ENCODE results near the gene CAMTA1. TPM values are rescaled to one million over a fixed set of nuclear protein-coding genes. Genes with fewer than 3 reads are reported as not detected.

CAMTA1 gene
- total RNA-seq, 1 donor from 2014 or later, result 268 TPM

DNA sequence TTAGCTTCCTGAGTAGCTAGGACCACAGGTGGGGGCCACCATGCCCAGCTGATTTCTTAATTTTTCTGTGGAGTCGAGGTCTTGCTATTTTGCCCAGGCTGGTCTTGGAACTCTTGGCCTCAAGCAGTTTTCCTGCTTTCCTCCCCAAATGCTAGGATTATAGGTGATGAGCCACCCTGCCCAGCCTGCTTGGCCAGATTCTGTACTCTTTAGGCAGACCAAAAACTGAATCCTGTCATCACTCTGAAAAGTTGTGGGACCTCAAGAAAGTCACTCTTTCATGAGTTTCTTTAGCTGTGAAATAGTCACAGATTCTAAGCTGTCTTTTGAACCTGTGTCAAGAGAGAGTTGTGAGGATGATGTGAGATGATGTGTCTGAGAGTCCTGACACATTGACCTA is 105.4 kb downstream of the CAMTA1 start:
- H2AFZ ChIP-seq (replicated peaks), result no peak overlapping the region
- H3K4me1 ChIP-seq, result peaks cover under 1% of the 10 kb centered on the region
- TF ChIP-seq, protein P1, sequence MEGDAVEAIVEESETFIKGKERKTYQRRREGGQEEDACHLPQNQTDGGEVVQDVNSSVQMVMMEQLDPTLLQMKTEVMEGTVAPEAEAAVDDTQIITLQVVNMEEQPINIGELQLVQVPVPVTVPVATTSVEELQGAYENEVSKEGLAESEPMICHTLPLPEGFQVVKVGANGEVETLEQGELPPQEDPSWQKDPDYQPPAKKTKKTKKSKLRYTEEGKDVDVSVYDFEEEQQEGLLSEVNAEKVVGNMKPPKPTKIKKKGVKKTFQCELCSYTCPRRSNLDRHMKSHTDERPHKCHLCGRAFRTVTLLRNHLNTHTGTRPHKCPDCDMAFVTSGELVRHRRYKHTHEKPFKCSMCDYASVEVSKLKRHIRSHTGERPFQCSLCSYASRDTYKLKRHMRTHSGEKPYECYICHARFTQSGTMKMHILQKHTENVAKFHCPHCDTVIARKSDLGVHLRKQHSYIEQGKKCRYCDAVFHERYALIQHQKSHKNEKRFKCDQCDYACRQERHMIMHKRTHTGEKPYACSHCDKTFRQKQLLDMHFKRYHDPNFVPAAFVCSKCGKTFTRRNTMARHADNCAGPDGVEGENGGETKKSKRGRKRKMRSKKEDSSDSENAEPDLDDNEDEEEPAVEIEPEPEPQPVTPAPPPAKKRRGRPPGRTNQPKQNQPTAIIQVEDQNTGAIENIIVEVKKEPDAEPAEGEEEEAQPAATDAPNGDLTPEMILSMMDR (IDR thresholded peaks at IDR 0.05), result no peak
- TF ChIP-seq EZH2 (IDR thresholded peaks at IDR 0.05), result no peak
- TF ChIP-seq EZH2phosphoT487 (IDR thresholded peaks at IDR 0.05), result no peak
- DNase-seq (ENCODE audit: low spot score), result no peak
- no peaks in the 10 kb centered on the region for H3K27me3 Mint-ChIP-seq (ENCODE audit: insufficient read depth, low read depth)
- no peak overlapping the region for H3K4me3 ChIP-seq
- no peak overlapping the region for H3K27ac Mint-ChIP-seq
- H3F3A ChIP-seq (ENCODE audit: low read depth), result peaks cover 5% of the 10 kb centered on the region
- no peak overlapping the region for H3K27ac ChIP-seq
- no peaks in the 10 kb centered on the region for H3K9me3 Mint-ChIP-seq
- no peak overlapping the region for H3K4me3 Mint-ChIP-seq
- no peaks in the 10 kb centered on the region for H3K9me3 ChIP-seq (ENCODE audit: low read depth)
- peaks cover 5% of the 10 kb centered on the region for H3K79me2 ChIP-seq (ENCODE audit: low read depth)
- peaks cover 11% of the 10 kb centered on the region for H4K20me1 ChIP-seq (ENCODE audit: low read depth)
- H3K4me1 Mint-ChIP-seq, result peaks cover 8% of the 10 kb centered on the region
- H3K36me3 Mint-ChIP-seq, result peaks cover 4% of the 10 kb centered on the region
- no peaks in the 10 kb centered on the region for H3K27me3 ChIP-seq
- no peak overlapping the region for H3K9ac ChIP-seq
- H3K4me2 ChIP-seq, result no peak overlapping the region
- H3K36me3 ChIP-seq, result no peaks in the 10 kb centered on the region

- Histone ChIP-seq H3K27ac (no peak overlapping the region), H2AFZ (replicated peaks) (no peak overlapping the region), H3K79me2 (ENCODE audit: low read depth) (peaks cover 8% of the 10 kb centered on the region), H3K27me3 (no peaks in the 10 kb centered on the region), H3F3A (ENCODE audit: low read depth) (peaks cover 13% of the 10 kb centered on the region), H3K4me1 (peaks cover 13% of the 10 kb centered on the region), H3K4me2 (no peak overlapping the region), H3K9me3 (ENCODE audit: low read depth) (no peaks in the 10 kb centered on the region), H4K20me1 (ENCODE audit: low read depth) (peaks cover 18% of the 10 kb centered on the region), H3K36me3 (no peaks in the 10 kb centered on the region), H3K9ac (no peak overlapping the region), H3K4me3 (no peak overlapping the region)
- Mint-ChIP-seq H3K4me3 (no peak overlapping the region), H3K36me3 (peaks cover 4% of the 10 kb centered on the region), H3K9me3 (no peaks in the 10 kb centered on the region), H3K27ac (no peak overlapping the region), H3K4me1 (peaks cover 17% of the 10 kb centered on the region), H3K27me3 (ENCODE audit: insufficient read depth, low read depth) (no peaks in the 10 kb centered on the region)
- DNase-seq (ENCODE audit: low spot score), result no peak
- TF ChIP-seq EZH2 (IDR thresholded peaks at IDR 0.05), result no peak
These were observed 106.7 kb downstream of the CAMTA1 start for GRCh38 chr1:6891781-6892579.

GRCh38 chr1:6893388-6893787 is 108.1 kb downstream of the CAMTA1 start:
- Histone ChIP-seq H3F3A (ENCODE audit: low read depth) (peaks cover 8% of the 10 kb centered on the region), H3K36me3 (no peaks in the 10 kb centered on the region), H3K27ac (no peak overlapping the region), H3K4me1 (peaks cover 15% of the 10 kb centered on the region), H3K27me3 (no peaks in the 10 kb centered on the region), H4K20me1 (ENCODE audit: low read depth) (peaks cover 18% of the 10 kb centered on the region), H3K4me2 (no peak overlapping the region), H3K79me2 (ENCODE audit: low read depth) (peaks cover 9% of the 10 kb centered on the region), H3K9me3 (ENCODE audit: low read depth) (no peaks in the 10 kb centered on the region), H2AFZ (replicated peaks) (no peak overlapping the region), H3K9ac (no peak overlapping the region), H3K4me3 (no peak overlapping the region)
- H3K4me1 Mint-ChIP-seq, result peaks cover 23% of the 10 kb centered on the region
- no peaks in the 10 kb centered on the region for H3K36me3 Mint-ChIP-seq
- no peak for DNase-seq (ENCODE audit: low spot score)
- TF ChIP-seq, protein P1 (IDR thresholded peaks at IDR 0.05), result no peak
- TF ChIP-seq EZH2phosphoT487 (IDR thresholded peaks at IDR 0.05), result no peak
- TF ChIP-seq EZH2 (IDR thresholded peaks at IDR 0.05), result no peak
- H3K4me3 Mint-ChIP-seq, result no peak overlapping the region
- H3K27me3 Mint-ChIP-seq (ENCODE audit: insufficient read depth, low read depth), result no peaks in the 10 kb centered on the region
- no peak overlapping the region for H3K27ac Mint-ChIP-seq
- no peaks in the 10 kb centered on the region for H3K9me3 Mint-ChIP-seq

GRCh38 chr1:6897138-6897537 is 111.9 kb downstream of the CAMTA1 start:
- no peak for DNase-seq (ENCODE audit: low spot score)
- H4K20me1 ChIP-seq (ENCODE audit: low read depth), result peaks cover 17% of the 10 kb centered on the region
- peaks cover 8% of the 10 kb centered on the region for H3F3A ChIP-seq (ENCODE audit: low read depth)
- peaks cover 9% of the 10 kb centered on the region for H3K79me2 ChIP-seq (ENCODE audit: low read depth)
- no peaks in the 10 kb centered on the region for H3K9me3 Mint-ChIP-seq
- H3K27ac Mint-ChIP-seq, result no peak overlapping the region
- no peak overlapping the region for H3K9ac ChIP-seq
- no peak overlapping the region for H3K4me3 Mint-ChIP-seq
- H3K27me3 Mint-ChIP-seq (ENCODE audit: insufficient read depth, low read depth), result no peaks in the 10 kb centered on the region
- TF ChIP-seq EZH2phosphoT487 (IDR thresholded peaks at IDR 0.05) (no peak), EZH2 (IDR thresholded peaks at IDR 0.05) (no peak)
- no peak overlapping the region for H2AFZ ChIP-seq (replicated peaks)
- peak overlapping the region; percentile 24 for H3K4me2 ChIP-seq
- peaks cover 21% of the 10 kb centered on the region for H3K4me1 Mint-ChIP-seq
- peaks cover 15% of the 10 kb centered on the region for H3K4me1 ChIP-seq
- no peaks in the 10 kb centered on the region for H3K27me3 ChIP-seq
- H3K9me3 ChIP-seq (ENCODE audit: low read depth), result no peaks in the 10 kb centered on the region
- no peak overlapping the region for H3K4me3 ChIP-seq
- H3K27ac ChIP-seq, result no peak overlapping the region
- H3K36me3 Mint-ChIP-seq, result no peaks in the 10 kb centered on the region
- no peaks in the 10 kb centered on the region for H3K36me3 ChIP-seq

Measured in neural progenitor cell (in vitro differentiated cells).